HUES6 (cell line): ENCODE results near the gene FRAS1.

Source experiments
- H3K27ac ChIP-seq: 2 replicates; pipeline ENCODE4 v1.7.0; 2013; ENCODE audit warnings: low read depth, mild to moderate bottlenecking, low read length, inconsistent platforms
- H3K27me3 ChIP-seq: 2 replicates; pipeline ENCODE4 v1.6.1; 2013; ENCODE audit warnings: low read length; ENCODE audit not compliant: control insufficient read depth, insufficient read depth
- H3K36me3 ChIP-seq: 2 replicates; pipeline ENCODE4 v1.6.1; 2013; ENCODE audit warnings: low read length; ENCODE audit not compliant: control insufficient read depth, insufficient read depth
- H3K4me1 ChIP-seq: 2 replicates; pipeline ENCODE4 v1.6.1; 2013; ENCODE audit warnings: low read length; ENCODE audit not compliant: control insufficient read depth, insufficient read depth
- H3K4me3 ChIP-seq: 2 replicates; pipeline ENCODE4 v1.5.1; 2013; ENCODE audit warnings: low read depth, low read length
- H3K9ac ChIP-seq: one replicate; pipeline ENCODE4 v1.6.1; 2013; ENCODE audit warnings: mild to moderate bottlenecking, low read length
- H3K9me3 ChIP-seq: 2 replicates; pipeline ENCODE4 v1.6.1; 2013; ENCODE audit warnings: low read depth, low read length; ENCODE audit not compliant: control insufficient read depth, insufficient read depth

The FRAS1 gene

GRCh38 chr4:78309352-78309751 lies 252.2 kb downstream of the FRAS1 start:
- Histone ChIP-seq H3K9ac (no peak overlapping the region), H3K9me3 (no peaks in the 10 kb centered on the region), H3K27me3 (no peaks in the 10 kb centered on the region), H3K27ac (no peak overlapping the region), H3K4me3 (no peak overlapping the region), H3K4me1 (peaks cover 23% of the 10 kb centered on the region), H3K36me3 (peaks cover 28% of the 10 kb centered on the region)

DNA sequence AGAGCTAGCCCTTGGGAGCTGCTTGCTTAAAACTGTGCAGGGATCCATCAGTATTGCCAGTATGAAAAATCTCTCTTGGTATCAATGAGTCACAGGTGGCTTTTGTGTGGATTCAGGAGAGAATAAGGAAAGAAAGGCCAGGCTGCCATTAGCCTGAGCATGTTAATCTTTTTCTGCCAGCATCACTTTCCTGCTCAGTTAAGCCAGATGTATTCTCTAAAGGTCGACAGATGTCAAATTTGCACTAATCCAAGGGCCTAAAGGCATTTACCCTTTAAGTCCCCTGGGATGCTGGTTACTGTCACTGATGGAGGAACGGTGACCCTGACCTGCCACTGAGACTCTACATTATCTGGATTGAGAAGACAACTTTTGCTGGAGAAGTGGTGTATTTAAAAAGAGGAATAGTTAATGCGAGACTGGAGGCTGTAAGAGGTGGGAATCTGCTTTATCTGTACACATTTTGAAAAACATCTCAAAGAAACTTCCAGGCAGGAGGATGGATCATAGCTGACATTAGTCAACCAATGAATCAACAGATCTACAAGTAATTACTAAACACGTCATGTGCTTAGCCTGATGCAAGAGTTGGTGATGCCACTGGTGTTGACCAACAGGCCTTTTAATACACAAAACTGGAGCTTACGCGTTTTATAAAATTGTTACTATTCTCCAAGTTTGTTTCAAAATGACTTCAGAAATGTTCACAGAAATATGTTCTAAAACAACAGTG lies 253.1 kb downstream of the FRAS1 start:
- H3K4me3 ChIP-seq, result no peak overlapping the region
- no peak overlapping the region for H3K9ac ChIP-seq
- H3K27me3 ChIP-seq, result no peaks in the 10 kb centered on the region
- H3K9me3 ChIP-seq, result no peaks in the 10 kb centered on the region
- H3K36me3 ChIP-seq, result peaks cover 32% of the 10 kb centered on the region
- H3K27ac ChIP-seq, result no peak overlapping the region
- H3K4me1 ChIP-seq, result peaks cover 23% of the 10 kb centered on the region

- Histone ChIP-seq H3K4me3 (no peak overlapping the region), H3K27me3 (no peaks in the 10 kb centered on the region), H3K9me3 (no peaks in the 10 kb centered on the region), H3K9ac (no peak overlapping the region), H3K36me3 (peaks cover 38% of the 10 kb centered on the region), H3K27ac (no peak overlapping the region), H3K4me1 (peaks cover 23% of the 10 kb centered on the region)
Observed at GRCh38 chr4:78310740-78311115, 253.6 kb downstream of the FRAS1 start.

- Histone ChIP-seq H3K4me1 (peaks cover 23% of the 10 kb centered on the region), H3K9ac (no peak overlapping the region), H3K36me3 (peaks cover 43% of the 10 kb centered on the region)
Observed at GRCh38 chr4:78311306-78311705, 254.2 kb downstream of the FRAS1 start.

DNA sequence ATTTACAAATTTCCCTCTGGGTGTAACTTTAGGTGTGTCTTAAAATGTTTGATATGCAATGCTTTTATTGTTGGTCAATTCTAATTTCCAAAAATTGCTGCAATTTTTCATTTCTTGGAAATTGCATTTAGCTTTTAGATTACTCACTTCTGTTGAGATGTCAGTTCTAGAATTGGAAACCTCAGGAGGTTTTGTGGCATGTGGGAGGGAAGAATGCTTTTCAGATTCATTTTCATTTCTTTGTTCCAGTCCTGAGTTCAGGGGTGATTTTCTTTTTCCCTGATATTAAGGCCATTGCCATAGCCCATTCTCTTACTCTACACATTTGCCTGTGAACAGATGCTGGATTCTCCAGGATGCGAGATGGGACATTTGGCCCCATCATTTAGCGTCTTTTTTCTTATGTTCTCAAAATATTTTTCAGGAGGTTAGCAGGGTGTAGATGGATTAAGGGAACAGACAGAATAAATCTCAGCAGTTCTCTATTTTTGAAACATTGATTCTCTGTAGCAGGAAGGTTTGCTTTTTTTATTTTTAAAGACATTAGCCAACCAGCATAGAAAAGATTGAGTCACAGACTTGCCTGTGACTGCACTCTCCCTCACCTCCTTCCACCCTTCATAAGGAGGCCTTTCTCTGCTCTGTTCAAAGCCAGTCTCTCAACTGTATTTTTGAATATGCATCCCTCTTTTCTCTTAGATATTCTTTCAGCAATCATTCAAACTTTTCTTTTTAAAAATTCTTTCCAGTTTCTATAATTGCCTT lies 256.0 kb downstream of the FRAS1 start:
- Histone ChIP-seq H3K36me3 (peaks cover 50% of the 10 kb centered on the region), H3K4me3 (no peak overlapping the region), H3K27ac (no peak overlapping the region), H3K27me3 (no peaks in the 10 kb centered on the region), H3K4me1 (peaks cover 17% of the 10 kb centered on the region), H3K9me3 (no peaks in the 10 kb centered on the region), H3K9ac (no peak overlapping the region)

More at GRCh38 chr4:78311306-78311705, 254.2 kb downstream of the FRAS1 start:
- H3K27me3 ChIP-seq, result no peaks in the 10 kb centered on the region
- no peaks in the 10 kb centered on the region for H3K9me3 ChIP-seq
- H3K27ac ChIP-seq, result no peak overlapping the region
- no peak overlapping the region for H3K4me3 ChIP-seq

DNA sequence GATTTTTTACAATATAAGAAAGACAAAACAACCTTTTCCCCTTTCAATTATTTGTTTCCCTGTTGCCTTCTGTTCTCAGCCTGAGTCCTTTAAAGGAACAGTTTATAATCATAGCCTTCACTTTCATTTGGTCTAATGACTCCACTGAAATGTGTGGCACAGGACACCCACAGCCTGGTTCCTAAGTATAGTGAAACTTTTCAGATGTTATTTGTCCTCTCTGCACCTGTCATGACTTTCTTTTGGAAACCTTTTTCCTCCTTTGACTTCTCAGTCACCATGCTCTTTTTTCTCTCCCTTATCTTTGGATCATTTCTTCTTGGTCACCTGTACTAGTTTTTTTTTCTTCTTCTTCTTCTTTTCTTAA lies 256.6 kb downstream of the FRAS1 start:
- Histone ChIP-seq H3K9me3 (no peaks in the 10 kb centered on the region), H3K36me3 (peaks cover 47% of the 10 kb centered on the region), H3K9ac (no peak overlapping the region), H3K27ac (no peak overlapping the region), H3K27me3 (no peaks in the 10 kb centered on the region), H3K4me1 (peaks cover 16% of the 10 kb centered on the region), H3K4me3 (no peak overlapping the region)

- Histone ChIP-seq H3K27ac (no peak overlapping the region), H3K9ac (no peak overlapping the region), H3K36me3 (peaks cover 37% of the 10 kb centered on the region), H3K4me1 (peaks cover 14% of the 10 kb centered on the region), H3K4me3 (no peak overlapping the region), H3K27me3 (no peaks in the 10 kb centered on the region), H3K9me3 (no peaks in the 10 kb centered on the region)
Observed at GRCh38 chr4:78318126-78318525, 261.0 kb downstream of the FRAS1 start.

DNA sequence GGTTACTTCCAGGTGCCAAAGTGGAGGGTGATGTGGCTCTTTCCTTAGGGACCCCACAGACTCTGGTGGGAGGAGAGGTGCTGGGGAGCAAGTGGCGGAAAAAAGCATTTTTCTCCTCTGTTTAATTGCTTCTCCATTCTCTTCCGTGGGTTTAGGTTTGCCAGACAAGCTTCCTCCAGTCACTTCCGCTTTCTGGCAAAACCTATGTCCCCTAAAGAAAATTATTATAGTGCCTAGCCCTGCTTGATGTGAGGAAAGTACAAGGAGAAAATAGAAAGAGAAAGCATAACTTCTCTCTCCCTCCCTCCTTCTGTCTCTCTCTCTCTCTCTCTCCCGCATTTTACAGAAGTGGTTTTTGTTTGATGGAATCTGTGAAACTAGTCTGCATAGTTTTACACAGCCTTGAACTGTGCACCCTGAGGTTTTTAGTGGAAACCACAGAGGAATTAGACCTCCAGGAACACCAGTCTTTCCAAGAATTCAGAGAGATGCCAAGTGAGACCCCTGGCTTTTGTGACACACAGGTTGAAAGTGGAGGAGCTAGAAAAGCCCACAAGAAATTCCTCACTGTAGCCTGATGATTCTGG lies 263.3 kb downstream of the FRAS1 start:
- peaks cover 14% of the 10 kb centered on the region for H3K4me1 ChIP-seq
- H3K9me3 ChIP-seq, result no peaks in the 10 kb centered on the region
- H3K27me3 ChIP-seq, result no peaks in the 10 kb centered on the region
- H3K36me3 ChIP-seq, result peaks cover 25% of the 10 kb centered on the region
- H3K9ac ChIP-seq, result no peak overlapping the region
- H3K27ac ChIP-seq, result no peak overlapping the region
- H3K4me3 ChIP-seq, result no peak overlapping the region

DNA sequence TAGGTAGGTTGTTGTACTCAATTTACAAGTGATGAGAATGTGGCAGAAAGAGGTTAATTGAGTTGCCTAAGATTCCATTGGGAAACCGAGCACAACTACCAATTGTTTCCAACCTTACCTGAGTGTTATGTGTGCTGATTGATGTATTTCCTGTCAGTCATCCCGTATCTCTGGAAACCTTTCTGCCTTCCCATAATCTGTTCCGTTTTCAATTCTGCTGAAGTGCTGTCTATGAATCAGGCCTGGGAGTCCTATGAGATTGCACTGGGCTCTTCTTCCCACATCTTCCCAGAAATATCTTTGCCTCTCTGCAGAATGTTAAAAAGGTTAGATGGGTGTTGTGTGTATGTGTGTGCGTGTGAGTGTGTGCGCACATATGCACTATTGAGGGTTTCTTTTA lies 264.9 kb downstream of the FRAS1 start:
- Histone ChIP-seq H3K9me3 (no peaks in the 10 kb centered on the region), H3K27ac (no peak overlapping the region), H3K27me3 (no peaks in the 10 kb centered on the region), H3K36me3 (peaks cover 10% of the 10 kb centered on the region; the same call in 1 of the 2 replicates), H3K4me3 (no peak overlapping the region), H3K9ac (no peak overlapping the region), H3K4me1 (peaks cover 14% of the 10 kb centered on the region)

DNA sequence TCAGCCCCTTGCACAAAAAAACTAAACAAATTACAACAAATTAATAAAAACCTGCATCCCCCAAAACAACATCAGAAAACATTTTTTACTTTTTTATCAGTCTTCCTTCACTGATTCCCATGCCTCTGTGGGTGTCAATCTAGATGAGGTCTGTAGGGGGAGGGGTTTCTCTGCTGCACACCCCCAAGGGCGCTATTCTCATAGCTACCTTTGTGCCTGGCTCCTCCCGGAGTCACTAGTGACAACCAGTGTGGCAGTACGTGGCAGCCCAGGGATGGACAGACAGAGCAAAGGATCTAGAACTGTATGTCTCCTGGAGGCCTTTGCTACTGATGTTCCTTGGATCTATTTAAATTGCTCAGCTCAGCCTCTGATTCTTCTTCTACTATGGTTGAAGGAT lies 266.3 kb downstream of the FRAS1 start:
- Histone ChIP-seq H3K4me1 (peaks cover 14% of the 10 kb centered on the region), H3K27me3 (no peaks in the 10 kb centered on the region), H3K9ac (no peak overlapping the region), H3K36me3 (peaks cover 4% of the 10 kb centered on the region; the same call in 1 of the 2 replicates), H3K9me3 (no peaks in the 10 kb centered on the region), H3K27ac (no peak overlapping the region), H3K4me3 (no peak overlapping the region)

DNA sequence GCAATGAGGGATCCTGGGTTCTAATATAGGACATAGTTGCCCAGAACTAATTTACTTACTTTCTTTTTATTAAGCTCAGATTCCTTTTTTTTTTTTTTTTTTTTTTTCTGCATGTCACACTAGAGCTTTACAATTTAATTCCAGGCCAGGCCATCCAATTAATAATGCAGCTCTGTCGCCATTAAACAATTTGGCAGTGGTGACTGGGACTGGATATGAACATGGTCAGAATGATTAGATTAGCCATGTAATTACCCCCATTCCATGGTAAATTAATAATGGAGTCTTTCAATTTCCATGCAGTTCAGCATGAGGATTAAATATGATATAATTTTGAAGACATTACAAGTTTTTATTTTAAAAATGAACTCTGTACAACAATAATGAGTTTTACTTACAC lies 267.5 kb downstream of the FRAS1 start:
- H3K4me1 ChIP-seq, result peaks cover 6% of the 10 kb centered on the region; the same call in 1 of the 2 replicates
- H3K27ac ChIP-seq, result no peak overlapping the region
- no peaks in the 10 kb centered on the region for H3K9me3 ChIP-seq
- no peak overlapping the region for H3K4me3 ChIP-seq
- H3K9ac ChIP-seq, result no peak overlapping the region
- H3K36me3 ChIP-seq, result peaks cover 4% of the 10 kb centered on the region; the same call in 1 of the 2 replicates
- H3K27me3 ChIP-seq, result no peaks in the 10 kb centered on the region
